ENCODE results near the gene SSBP3. TPM values are rescaled to one million over a fixed set of nuclear protein-coding genes. Genes with fewer than 3 reads are reported as not detected.

Gene SSBP3
- total RNA-seq, 2 experiments from 2014 or later = 44.4 to 49.6 TPM

GRCh38 chr1:54363925-54364324 lies 42.3 kb downstream of the SSBP3 start:
- H3K4me1 Mint-ChIP-seq (ENCODE audit: low read depth) = peaks cover 42% of the 10 kb centered on the region
- H3K27ac Mint-ChIP-seq = no peak overlapping the region
- DNase-seq = no peak
- ChIA-PET CTCF (interaction anchor here (0.6 kb wide), 1 partner anchor 360 kb away, joined by 4 read pairs; no protein-coding TSS in a partner anchor), POLR2A (no interaction called here)
- no peak overlapping the region for H3K4me3 Mint-ChIP-seq
- H3K36me3 Mint-ChIP-seq = peaks cover 3% of the 10 kb centered on the region
- no peaks in the 10 kb centered on the region for H3K9me3 Mint-ChIP-seq
- no peaks in the 10 kb centered on the region for H3K27me3 Mint-ChIP-seq
- intact Hi-C loops (cut with micrococcal nuclease) = no loop called here

GRCh38 chr1:54362881-54363340 lies 43.3 kb downstream of the SSBP3 start:
- H3K27ac Mint-ChIP-seq = no peak overlapping the region
- no peak for DNase-seq
- CTCF ChIA-PET = no interaction called here
- H3K36me3 Mint-ChIP-seq = peaks cover 5% of the 10 kb centered on the region
- intact Hi-C loops (cut with micrococcal nuclease) = no loop called here
- POLR2A ChIA-PET = no interaction called here
- H3K4me3 Mint-ChIP-seq = no peak overlapping the region
- peaks cover 53% of the 10 kb centered on the region for H3K4me1 Mint-ChIP-seq (ENCODE audit: low read depth)
- H3K9me3 Mint-ChIP-seq = no peaks in the 10 kb centered on the region
- no peaks in the 10 kb centered on the region for H3K27me3 Mint-ChIP-seq

- ChIA-PET POLR2A (no interaction called here), CTCF (no interaction called here)
- DNase-seq = no peak
- no peak overlapping the region for H3K27ac Mint-ChIP-seq
- peaks cover 62% of the 10 kb centered on the region for H3K4me1 Mint-ChIP-seq (ENCODE audit: low read depth)
- no peaks in the 10 kb centered on the region for H3K27me3 Mint-ChIP-seq
- peaks cover 5% of the 10 kb centered on the region for H3K36me3 Mint-ChIP-seq
- no peak overlapping the region for H3K4me3 Mint-ChIP-seq
- H3K9me3 Mint-ChIP-seq = no peaks in the 10 kb centered on the region
- intact Hi-C loops (cut with micrococcal nuclease) = loop anchor here (2.0 kb wide), 1 partner anchor 127 kb away; no protein-coding TSS in a partner anchor
Measured at GRCh38 chr1:54361342-54361741, 44.9 kb downstream of the SSBP3 start.

- Mint-ChIP-seq H3K27ac (no peak overlapping the region), H3K27me3 (no peaks in the 10 kb centered on the region), H3K9me3 (no peaks in the 10 kb centered on the region), H3K36me3 (peaks cover 5% of the 10 kb centered on the region), H3K4me3 (no peak overlapping the region), H3K4me1 (ENCODE audit: low read depth) (peaks cover 68% of the 10 kb centered on the region)
- intact Hi-C loops (cut with micrococcal nuclease) = loop anchor here (2.0 kb wide), 1 partner anchor 128 kb away; no protein-coding TSS in a partner anchor
- ChIA-PET CTCF (interaction anchor here (1.3 to 1.5 kb wide), 2 partner anchors 9 to 129 kb away, joined by 4 to 5 read pairs; no protein-coding TSS in a partner anchor), POLR2A (interaction anchor here (3.1 kb wide), 1 partner anchor 46 kb away, joined by 10 read pairs; the partner anchor contains the start of gene SSBP3)
- DNase-seq = no peak
Measured at GRCh38 chr1:54360165-54361005, 45.8 kb downstream of the SSBP3 start.

- no peaks in the 10 kb centered on the region for H3K27me3 Mint-ChIP-seq
- H3K27ac Mint-ChIP-seq = no peak overlapping the region
- no peaks in the 10 kb centered on the region for H3K9me3 Mint-ChIP-seq
- peaks cover 5% of the 10 kb centered on the region for H3K36me3 Mint-ChIP-seq
- CTCF ChIA-PET = interaction anchor here (1.3 to 1.5 kb wide), 2 partner anchors 9 to 130 kb away, joined by 4 to 5 read pairs; no protein-coding TSS in a partner anchor
- peaks cover 74% of the 10 kb centered on the region for H3K4me1 Mint-ChIP-seq (ENCODE audit: low read depth)
- no peak overlapping the region for H3K4me3 Mint-ChIP-seq
- POLR2A ChIA-PET = interaction anchor here (3.1 kb wide), 1 partner anchor 47 kb away, joined by 10 read pairs; the partner anchor contains the start of gene SSBP3
- intact Hi-C loops (cut with micrococcal nuclease) = loop anchor here (2.0 to 5.0 kb wide), 2 partner anchors 72 to 129 kb away; no protein-coding TSS in a partner anchor
- DNase-seq = peak; percentile 48
Measured at GRCh38 chr1:54359393-54360162, 46.6 kb downstream of the SSBP3 start.

- intact Hi-C loops (cut with micrococcal nuclease) = loop anchor here (5.0 kb wide), 1 partner anchor 71 kb away; no protein-coding TSS in a partner anchor
- Mint-ChIP-seq H3K27me3 (no peaks in the 10 kb centered on the region), H3K36me3 (peaks cover 5% of the 10 kb centered on the region), H3K4me3 (no peak overlapping the region), H3K9me3 (no peaks in the 10 kb centered on the region), H3K4me1 (ENCODE audit: low read depth) (peaks cover 78% of the 10 kb centered on the region), H3K27ac (no peak overlapping the region)
- ChIA-PET POLR2A (interaction anchor here (3.1 kb wide), 1 partner anchor 48 kb away, joined by 10 read pairs; the partner anchor contains the start of gene SSBP3), CTCF (interaction anchor here (1.1 kb wide), 1 partner anchor 46 kb away, joined by 3 read pairs; no protein-coding TSS in a partner anchor)
- no peak for DNase-seq
Measured at GRCh38 chr1:54358503-54359168, 47.6 kb downstream of the SSBP3 start.

GRCh38 chr1:54357967-54358366 lies 48.2 kb downstream of the SSBP3 start:
- Mint-ChIP-seq H3K27ac (no peak overlapping the region), H3K27me3 (no peaks in the 10 kb centered on the region), H3K4me1 (ENCODE audit: low read depth) (peaks cover 76% of the 10 kb centered on the region), H3K4me3 (no peak overlapping the region), H3K36me3 (peaks cover 5% of the 10 kb centered on the region), H3K9me3 (no peaks in the 10 kb centered on the region)
- POLR2A ChIA-PET = interaction anchor here (3.1 kb wide), 1 partner anchor 49 kb away, joined by 10 read pairs; the partner anchor contains the start of gene SSBP3
- CTCF ChIA-PET = interaction anchor here (1.1 kb wide), 1 partner anchor 47 kb away, joined by 3 read pairs; no protein-coding TSS in a partner anchor
- intact Hi-C loops (cut with micrococcal nuclease) = loop anchor here (2.0 to 5.0 kb wide), 3 partner anchors 19 to 71 kb away; partner anchors contain the start of gene SSBP3
- no peak for DNase-seq

GRCh38 chr1:54356680-54357147 lies 49.5 kb downstream of the SSBP3 start:
- peak; percentile 61 for DNase-seq
- Mint-ChIP-seq H3K4me1 (ENCODE audit: low read depth) (peaks cover 74% of the 10 kb centered on the region), H3K27me3 (no peaks in the 10 kb centered on the region), H3K4me3 (peak overlapping the region; percentile 65), H3K27ac (peak overlapping the region; percentile 70), H3K36me3 (peaks cover 5% of the 10 kb centered on the region), H3K9me3 (no peaks in the 10 kb centered on the region)
- intact Hi-C loops (cut with micrococcal nuclease) = loop anchor here (1.0 to 5.0 kb wide), 4 partner anchors 20 to 69 kb away; partner anchors contain the start of gene SSBP3
- ChIA-PET CTCF (interaction anchor here (1.2 to 1.4 kb wide), 2 partner anchors 133 to 175 kb away, joined by 3 to 6 read pairs; no protein-coding TSS in a partner anchor), POLR2A (no interaction called here)

GRCh38 chr1:54355931-54356679 lies 50.1 kb downstream of the SSBP3 start:
- Mint-ChIP-seq H3K9me3 (no peaks in the 10 kb centered on the region), H3K4me1 (ENCODE audit: low read depth) (peaks cover 71% of the 10 kb centered on the region), H3K4me3 (peak overlapping the region; percentile 65), H3K27ac (peak overlapping the region; percentile 70), H3K27me3 (no peaks in the 10 kb centered on the region), H3K36me3 (peaks cover 5% of the 10 kb centered on the region)
- DNase-seq = peak; percentile 15
- POLR2A ChIA-PET = no interaction called here
- intact Hi-C loops (cut with micrococcal nuclease) = loop anchor here (1.0 to 5.0 kb wide), 4 partner anchors 21 to 69 kb away; partner anchors contain the start of gene SSBP3
- CTCF ChIA-PET = interaction anchor here (1.2 to 1.4 kb wide), 2 partner anchors 134 to 174 kb away, joined by 3 to 6 read pairs; no protein-coding TSS in a partner anchor

GRCh38 chr1:54354899-54355298 lies 51.3 kb downstream of the SSBP3 start:
- intact Hi-C loops (cut with micrococcal nuclease) = loop anchor here (5.0 kb wide), 1 partner anchor 68 kb away; no protein-coding TSS in a partner anchor
- no peak overlapping the region for H3K4me3 Mint-ChIP-seq
- H3K27ac Mint-ChIP-seq = no peak overlapping the region
- no peak for DNase-seq
- ChIA-PET CTCF (no interaction called here), POLR2A (no interaction called here)
- peaks cover 5% of the 10 kb centered on the region for H3K36me3 Mint-ChIP-seq
- H3K9me3 Mint-ChIP-seq = no peaks in the 10 kb centered on the region
- H3K27me3 Mint-ChIP-seq = no peaks in the 10 kb centered on the region
- peaks cover 70% of the 10 kb centered on the region for H3K4me1 Mint-ChIP-seq (ENCODE audit: low read depth)
